Testis (tissue), 3 donors: ENCODE results near the gene IL16. TPM values are rescaled to one million over a fixed set of nuclear protein-coding genes. Genes with fewer than 3 reads are reported as not detected.
A peak's percentile ranks its signal among the peaks of the same experiment; 100 is the strongest.

Experiments
- DNase-seq: peaks from one replicate; pipeline ENCODE4 v3.0.0-alpha.2; 2019
- H3K27ac ChIP-seq, 2 donors: fragments of 200-600 bp; sonication (generic); one replicate each; pipeline ENCODE4 v1.5.1; 2019
- H3K27me3 ChIP-seq: fragments of 200-600 bp; sonication (generic); one replicate; pipeline ENCODE4 v1.5.1; 2019
- H3K36me3 ChIP-seq: fragments of 200-600 bp; sonication (generic); one replicate; pipeline ENCODE4 v1.5.1; 2017; ENCODE audit warnings: low read depth; ENCODE audit errors: missing control alignments
- H3K4me1 ChIP-seq: fragments of 200-600 bp; sonication (generic); one replicate; pipeline ENCODE4 v1.5.1; 2019
- H3K4me3 ChIP-seq, 2 donors: fragments of 200-600 bp; sonication (generic); one replicate each; pipeline ENCODE4 v1.5.1; 2017 to 2019
- H3K9me3 ChIP-seq: fragments of 200-600 bp; sonication (generic); one replicate; pipeline ENCODE4 v1.5.1; 2017
- POLR2A ChIP-seq: fragments of 450-650 bp; IDR thresholded peaks from one replicate; pipeline ENCODE4 v1.6.1; 2017; ENCODE audit warnings: antibody characterized with exemption, mild to moderate bottlenecking, moderate library complexity
- WGBS, 2 donors: methylation state at CpG; one replicate each; pipeline ENCODE4 v1.1.5; 2018; 5-methylcytosine and 5-hydroxymethylcytosine counted together
- intact Hi-C: fragments of 100-400 bp; cut with DNase I; formaldehyde crosslinking; loops from one replicate; pipeline ENCODE4 v1.15.1; 2023; ENCODE audit warnings: low total_unique reads
- polyA plus RNA-seq: library from polyadenylated mRNA; stranded (reverse); fragments of 350-450 nt; fragmentation: Illumina TruSeq; extraction: RNeasy Lipid Tissue Mini Kit (QIAGEN cat#74804); gene quantifications from one replicate; pipeline ENCODE4 v1.2.3, GENCODE V29; 2014; ENCODE audit warnings: low read depth, low replicate concordance; ENCODE audit not compliant: insufficient read depth
- total RNA-seq, 2 donors: library from RNA; depleted of rRNA; stranded (reverse); fragments of >200 nt; gene quantifications; one replicate each; pipeline ENCODE4 v1.2.3, GENCODE V29; 2016
- TF ChIP-seq, protein P1 (sequence below), 3 experiments: fragments of 450-650 bp in 2 of 3; fragments of 200-600 bp in 1 of 3; sonication (generic) in 1 of 3; IDR thresholded peaks; one replicate each; pipeline ENCODE4 v1.5.1; 2016 to 2019; ENCODE audit warnings: antibody characterized with exemption in 3 of 3, mild to moderate bottlenecking in 2 of 3, moderate library complexity in 1 of 3

The IL16 gene
- total and polyA plus RNA-seq, 3 donors from 2014 or later = 13.1 to 17.6 (median 14.9) TPM

DNA sequence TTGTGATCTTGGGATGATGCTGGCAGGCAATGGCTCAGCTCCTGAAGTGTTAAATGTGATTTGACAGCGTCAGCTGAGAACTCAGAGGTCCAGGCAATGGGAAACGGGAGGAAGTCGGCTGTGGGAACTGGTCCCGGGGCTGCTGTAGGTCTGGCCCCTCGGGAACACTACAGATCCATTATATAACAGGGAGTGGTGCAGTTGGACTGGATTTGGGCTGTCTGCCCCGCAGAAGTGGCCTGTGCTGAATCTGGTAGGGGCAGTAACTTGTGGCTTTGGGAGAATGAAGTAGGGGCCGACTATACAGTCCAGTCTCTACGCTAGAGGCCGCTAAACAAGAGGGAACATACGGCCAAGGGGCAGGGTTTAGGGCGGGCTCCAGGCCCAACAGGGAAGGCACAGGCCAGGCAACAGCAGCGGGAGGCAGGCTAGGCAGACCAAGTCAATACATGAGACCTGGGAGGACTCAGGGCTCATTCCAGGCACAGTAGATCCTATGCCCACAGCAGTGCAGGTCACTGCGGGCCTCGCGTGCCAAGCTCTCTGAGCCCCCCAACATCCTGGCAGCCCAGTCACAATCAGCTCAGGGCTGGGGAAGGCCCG, 20.3 kb upstream of the IL16 start:
- H3K9me3 ChIP-seq = no peaks in the 10 kb centered on the region
- WGBS, 2 donors = 53 to 65% methylated on average over 14 to 16 of the region's 16 CpGs
- TF ChIP-seq, protein P1, sequence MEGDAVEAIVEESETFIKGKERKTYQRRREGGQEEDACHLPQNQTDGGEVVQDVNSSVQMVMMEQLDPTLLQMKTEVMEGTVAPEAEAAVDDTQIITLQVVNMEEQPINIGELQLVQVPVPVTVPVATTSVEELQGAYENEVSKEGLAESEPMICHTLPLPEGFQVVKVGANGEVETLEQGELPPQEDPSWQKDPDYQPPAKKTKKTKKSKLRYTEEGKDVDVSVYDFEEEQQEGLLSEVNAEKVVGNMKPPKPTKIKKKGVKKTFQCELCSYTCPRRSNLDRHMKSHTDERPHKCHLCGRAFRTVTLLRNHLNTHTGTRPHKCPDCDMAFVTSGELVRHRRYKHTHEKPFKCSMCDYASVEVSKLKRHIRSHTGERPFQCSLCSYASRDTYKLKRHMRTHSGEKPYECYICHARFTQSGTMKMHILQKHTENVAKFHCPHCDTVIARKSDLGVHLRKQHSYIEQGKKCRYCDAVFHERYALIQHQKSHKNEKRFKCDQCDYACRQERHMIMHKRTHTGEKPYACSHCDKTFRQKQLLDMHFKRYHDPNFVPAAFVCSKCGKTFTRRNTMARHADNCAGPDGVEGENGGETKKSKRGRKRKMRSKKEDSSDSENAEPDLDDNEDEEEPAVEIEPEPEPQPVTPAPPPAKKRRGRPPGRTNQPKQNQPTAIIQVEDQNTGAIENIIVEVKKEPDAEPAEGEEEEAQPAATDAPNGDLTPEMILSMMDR (IDR thresholded peaks at IDR 0.05) = no peak
- TF ChIP-seq POLR2A = no peak
- intact Hi-C loops = no loop called here
- no peak overlapping the region for H3K4me3 ChIP-seq
- peaks cover 18% of the 10 kb centered on the region for H3K4me1 ChIP-seq
- H3K27ac ChIP-seq = peak overlapping the region in 1 of 2 donors; percentile 68
- H3K36me3 ChIP-seq = no peaks in the 10 kb centered on the region
- DNase-seq = peak; percentile 72
- H3K27me3 ChIP-seq = no peaks in the 10 kb centered on the region

DNA sequence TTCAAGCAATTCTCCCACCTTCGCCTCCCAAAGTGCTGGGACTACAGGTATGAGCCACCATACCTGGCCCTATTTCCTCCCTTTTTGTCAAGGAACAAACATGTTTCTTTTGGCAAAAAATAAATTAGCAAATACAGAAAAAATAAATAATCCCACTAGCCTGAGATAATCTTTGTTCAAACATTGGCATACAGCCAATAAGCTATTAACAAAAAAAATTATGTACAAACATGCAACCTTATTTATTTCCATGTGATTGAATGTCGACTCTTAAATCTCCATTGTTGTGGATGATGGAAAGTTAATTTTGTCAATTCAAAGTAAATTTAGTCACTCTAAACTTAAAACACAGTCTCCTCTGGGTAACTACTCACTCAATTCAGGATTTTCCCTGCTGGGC, 18.3 kb upstream of the IL16 start:
- H3K27ac ChIP-seq = no peak overlapping the region
- WGBS, 2 donors = 78 to 80% methylated on average over 2 of the region's 2 CpGs
- no peaks in the 10 kb centered on the region for H3K36me3 ChIP-seq
- intact Hi-C loops = no loop called here
- H3K4me1 ChIP-seq = peaks cover 23% of the 10 kb centered on the region
- H3K9me3 ChIP-seq = no peaks in the 10 kb centered on the region
- TF ChIP-seq POLR2A = no peak
- TF ChIP-seq, protein P1 (IDR thresholded peaks at IDR 0.05) = no peak
- no peak overlapping the region for H3K4me3 ChIP-seq
- DNase-seq = no peak
- no peaks in the 10 kb centered on the region for H3K27me3 ChIP-seq

DNA sequence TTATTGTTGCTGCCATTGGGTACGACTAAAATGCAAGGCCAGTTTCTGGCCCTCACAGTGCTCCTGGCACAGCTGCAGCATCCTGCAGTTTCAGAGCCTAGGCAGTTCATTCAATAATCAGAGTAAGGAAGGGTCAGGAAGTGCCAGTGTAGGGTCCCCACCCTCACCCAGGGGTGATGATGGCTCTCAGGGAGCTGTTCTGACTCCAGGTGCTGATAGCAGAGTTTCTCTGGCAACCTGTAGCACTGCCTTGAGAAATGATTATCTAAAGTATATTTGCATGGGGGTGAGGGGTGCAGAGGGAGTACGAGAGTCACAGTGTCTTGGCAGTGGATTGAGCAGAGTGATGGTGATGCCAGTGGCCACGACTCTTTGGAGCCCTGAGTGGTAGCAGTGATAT, 15.5 kb upstream of the IL16 start:
- H3K36me3 ChIP-seq = no peaks in the 10 kb centered on the region
- no peak overlapping the region for H3K4me3 ChIP-seq
- intact Hi-C loops = no loop called here
- no peaks in the 10 kb centered on the region for H3K9me3 ChIP-seq
- no peak for DNase-seq
- WGBS, 2 donors = 63 to 73% methylated on average over 3 of the region's 3 CpGs
- peak overlapping the region in 1 of 2 donors; percentile 79 for H3K27ac ChIP-seq
- peaks cover 12% of the 10 kb centered on the region for H3K4me1 ChIP-seq
- H3K27me3 ChIP-seq = no peaks in the 10 kb centered on the region
- TF ChIP-seq, protein P1 (IDR thresholded peaks at IDR 0.05) = no peak
- TF ChIP-seq POLR2A = no peak

DNA sequence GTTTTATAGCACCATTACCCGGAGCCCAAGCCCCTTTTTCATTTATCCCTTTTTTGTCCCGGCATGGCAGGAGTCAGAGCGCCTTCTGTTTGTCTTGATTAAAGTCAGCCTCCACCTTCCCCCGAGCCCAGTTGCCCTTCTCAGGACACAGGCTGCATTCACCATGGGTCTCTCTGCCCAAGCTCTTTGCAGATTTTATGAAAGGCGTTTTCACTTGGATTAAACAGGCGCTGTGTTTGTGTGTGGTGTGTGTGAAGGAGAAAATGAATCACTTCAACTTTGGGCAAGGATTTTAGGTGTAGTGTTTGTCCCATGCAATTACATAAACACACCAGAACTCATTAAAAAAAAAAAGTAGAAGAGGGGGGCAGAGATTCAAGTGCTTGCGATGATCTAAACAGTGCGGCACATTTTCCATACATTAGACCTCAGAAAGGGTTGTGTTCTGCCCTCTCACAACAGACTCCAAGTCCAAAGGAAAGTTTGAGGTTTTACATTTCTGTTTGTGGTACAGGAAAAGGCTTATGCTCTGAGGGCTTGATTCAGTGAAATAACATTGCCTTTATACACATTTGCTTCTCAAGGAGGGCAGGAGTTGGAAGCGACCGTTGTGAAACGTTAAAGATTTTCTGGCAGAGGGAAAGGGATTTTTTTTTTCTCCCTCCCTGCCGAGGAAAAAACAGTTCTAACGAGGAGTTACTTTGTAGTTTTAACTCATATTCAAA, 14.5 kb upstream of the IL16 start:
- Histone ChIP-seq H3K36me3 (no peaks in the 10 kb centered on the region), H3K9me3 (no peaks in the 10 kb centered on the region), H3K27me3 (no peaks in the 10 kb centered on the region), H3K27ac (peak overlapping the region; percentile 25 to 79), H3K4me1 (peaks cover 8% of the 10 kb centered on the region), H3K4me3 (peak overlapping the region; percentile 19 to 43)
- DNase-seq = no peak
- 38 to 41% methylated on average over 13 of the region's 13 CpGs for WGBS, 2 donors
- intact Hi-C loops = no loop called here
- TF ChIP-seq POLR2A = no peak

DNA sequence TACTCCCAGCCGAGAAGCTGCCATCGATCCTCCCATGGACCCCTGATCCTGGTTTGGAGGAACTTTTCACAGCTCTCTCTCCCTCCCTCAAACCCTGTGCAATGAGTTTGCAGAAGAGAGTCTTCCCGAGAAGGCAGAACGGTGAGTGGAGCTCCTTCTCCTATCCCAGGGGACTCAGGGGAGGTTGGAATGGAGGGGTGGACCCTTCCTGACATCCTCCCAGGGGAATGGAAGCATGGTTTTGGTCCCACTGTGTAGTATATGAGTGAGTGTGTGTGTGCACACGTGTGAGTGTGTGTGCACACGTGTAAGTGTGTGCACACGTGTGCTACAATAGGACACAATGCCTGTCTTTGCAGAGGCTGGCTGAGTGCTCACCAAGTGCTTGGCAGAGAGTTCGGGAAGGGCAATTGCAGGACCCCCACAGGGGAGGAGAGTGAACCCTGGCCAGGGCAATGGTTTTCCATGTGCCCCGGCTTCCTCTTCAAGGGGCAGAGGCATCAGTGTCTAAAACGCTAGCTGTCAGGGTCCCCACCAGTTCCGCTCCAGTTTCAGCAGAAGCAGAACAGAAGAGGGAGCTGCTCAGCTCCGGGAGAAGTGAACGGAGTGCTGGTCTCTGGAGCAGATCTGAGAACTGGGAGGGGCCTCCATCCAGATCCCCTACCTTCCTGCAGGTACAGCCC, 13.8 kb upstream of the IL16 start:
- peak; percentile 48 for DNase-seq
- Histone ChIP-seq H3K36me3 (no peaks in the 10 kb centered on the region), H3K27me3 (no peaks in the 10 kb centered on the region), H3K9me3 (no peaks in the 10 kb centered on the region), H3K27ac (peak overlapping the region; percentile 25 to 79), H3K4me1 (peaks cover 8% of the 10 kb centered on the region), H3K4me3 (peak overlapping the region; percentile 19 to 43)
- TF ChIP-seq POLR2A = no peak
- TF ChIP-seq, protein P1 (IDR thresholded peaks at IDR 0.05) = peak in 1 of 3 experiments; percentile 14
- intact Hi-C loops = no loop called here
- 39 to 40% methylated on average over 9 to 13 of the region's 13 CpGs for WGBS, 2 donors
